Large intestine (tissue), 3 donors: Measurements from ENCODE around the gene TENT5C. TPM values are rescaled to one million over a fixed set of nuclear protein-coding genes. Genes with fewer than 3 reads are reported as not detected.
A peak's percentile ranks its signal among the peaks of the same experiment; 100 is the strongest.

ENCODE experiments used
- DNase-seq, 2 donors: peaks; one replicate each; pipeline versions ENCODE4 v3.0.0 to v3.0.0-alpha.2; 2013
- H3K27ac ChIP-seq: one replicate; pipeline ENCODE4 v1.5.1; 2013; ENCODE audit warnings: low read length
- H3K27me3 ChIP-seq: 2 replicates; pipeline ENCODE4 v1.6.1; 2013; ENCODE audit warnings: low read length; ENCODE audit not compliant: control insufficient read depth, insufficient read depth
- H3K36me3 ChIP-seq: 2 replicates; pipeline ENCODE4 v1.6.1; 2013; ENCODE audit warnings: low read length; ENCODE audit not compliant: control insufficient read depth, insufficient read depth
- H3K4me1 ChIP-seq: one replicate; pipeline ENCODE4 v1.6.1; 2013; ENCODE audit warnings: low read length; ENCODE audit not compliant: control insufficient read depth, insufficient read depth
- H3K4me3 ChIP-seq: one replicate; pipeline ENCODE4 v1.5.1; 2013; ENCODE audit warnings: low read length
- H3K9me3 ChIP-seq: one replicate; pipeline ENCODE4 v1.6.1; 2013; ENCODE audit warnings: mild to moderate bottlenecking, low read depth, low read length, moderate library complexity; ENCODE audit not compliant: control insufficient read depth
- WGBS: methylation state at CpG from one replicate; pipeline ENCODE4 v1.1.5; 2013; ENCODE audit warnings: low lambda C conversion rate; ENCODE audit not compliant: insufficient coverage; 5-methylcytosine and 5-hydroxymethylcytosine counted together
- polyA plus RNA-seq: library from polyadenylated mRNA; unstranded; fragments of 120-200 nt; gene quantifications from one replicate; pipeline ENCODE4 v1.2.1, GENCODE V29; 2013

Gene TENT5C
- polyA plus RNA-seq, 1 donor = 10.4 TPM

DNA sequence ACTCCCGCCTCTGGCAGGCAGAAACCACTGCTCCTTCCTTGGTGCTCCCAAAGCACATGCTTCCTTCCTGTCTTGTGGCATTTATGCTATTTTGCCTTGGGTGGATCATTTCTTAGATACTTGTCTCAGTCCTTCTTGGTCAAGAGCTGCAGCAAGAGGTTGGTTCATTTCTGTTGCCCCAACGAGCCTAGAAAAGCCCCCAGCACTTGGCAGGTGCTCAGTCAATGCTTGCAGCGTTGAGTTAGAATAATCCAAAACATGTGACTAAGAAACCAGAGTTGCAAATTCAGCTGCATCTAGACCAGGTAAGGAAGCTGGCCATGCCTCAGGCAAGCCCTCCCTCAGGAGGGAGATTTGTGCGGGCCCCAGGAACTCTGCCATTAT, 42.4 kb upstream of the TENT5C start:
- no peak for DNase-seq
- Histone ChIP-seq H3K9me3 (no peaks in the 10 kb centered on the region), H3K4me3 (no peak overlapping the region), H3K27ac (no peak overlapping the region), H3K36me3 (no peaks in the 10 kb centered on the region), H3K27me3 (no peaks in the 10 kb centered on the region), H3K4me1 (no peaks in the 10 kb centered on the region)
- WGBS = no CpG with 5 or more reads among the region's 4 CpGs

DNA sequence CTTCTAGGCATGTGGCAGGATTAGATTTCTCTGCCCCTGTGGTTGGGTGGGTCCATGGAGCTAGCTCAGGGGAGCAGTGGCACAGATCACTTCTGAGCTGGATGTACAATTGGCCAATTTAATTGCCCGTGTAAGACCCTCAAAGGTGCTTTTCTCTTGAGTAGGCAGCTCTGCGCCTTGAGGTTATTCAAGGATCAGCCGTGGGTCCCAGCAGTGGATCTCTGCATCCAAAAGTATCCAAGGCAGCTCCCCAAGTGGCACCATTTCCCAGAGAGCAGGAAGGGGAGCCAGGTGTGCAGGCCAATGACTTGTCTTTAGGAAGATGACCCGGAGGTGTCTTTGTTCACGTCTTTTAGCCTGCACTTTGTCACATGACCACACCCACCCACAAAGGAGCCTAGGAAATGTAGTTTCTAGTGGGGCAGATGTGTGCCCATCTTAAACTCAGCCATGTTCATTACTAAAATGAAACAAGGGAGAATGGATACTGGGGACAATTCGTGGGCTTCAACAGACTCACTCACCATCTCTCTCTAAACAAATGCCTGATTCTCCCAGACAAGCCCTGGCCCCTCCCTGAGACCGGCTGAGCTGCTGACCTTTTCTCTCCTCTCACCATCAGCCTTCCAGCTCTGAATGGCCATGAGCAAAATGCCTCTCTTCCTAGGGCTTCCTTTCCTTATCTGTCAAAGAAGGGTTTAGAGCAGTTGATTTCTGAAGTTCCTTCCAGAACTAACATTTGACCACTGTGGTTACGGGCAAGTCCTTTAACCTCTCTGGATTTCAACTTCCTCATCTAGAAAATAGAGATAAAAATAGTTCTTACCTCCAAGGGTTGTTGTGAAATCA, 41.4 kb upstream of the TENT5C start:
- Histone ChIP-seq H3K27me3 (no peaks in the 10 kb centered on the region), H3K36me3 (no peaks in the 10 kb centered on the region), H3K27ac (no peak overlapping the region), H3K9me3 (no peaks in the 10 kb centered on the region), H3K4me3 (no peak overlapping the region), H3K4me1 (no peaks in the 10 kb centered on the region)
- no CpG with 5 or more reads among the region's 8 CpGs for WGBS
- no peak for DNase-seq

DNA sequence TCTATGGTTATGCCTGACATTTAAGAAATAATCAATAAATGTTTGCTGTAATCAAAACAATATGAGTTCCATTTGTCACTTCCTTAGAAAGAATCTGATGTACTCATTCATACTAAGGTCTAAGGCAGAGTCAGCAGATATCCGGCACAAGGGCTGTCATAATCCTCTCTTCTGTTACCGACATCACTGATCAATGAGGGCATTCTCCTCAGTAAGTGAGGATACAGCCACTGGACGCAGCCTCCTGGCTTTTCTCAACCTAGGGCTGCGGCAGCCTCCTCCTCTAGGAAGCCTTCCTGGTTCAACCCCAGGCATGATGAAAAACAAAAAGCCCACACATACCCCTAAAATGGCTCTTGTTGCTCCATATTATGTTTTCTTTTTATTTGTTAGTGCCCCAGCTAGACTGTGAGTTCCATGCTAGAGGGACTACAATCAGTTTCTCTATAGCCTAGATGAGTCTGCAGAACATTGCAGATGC, 40.7 kb upstream of the TENT5C start:
- H3K4me1 ChIP-seq = no peaks in the 10 kb centered on the region
- no peaks in the 10 kb centered on the region for H3K27me3 ChIP-seq
- no peaks in the 10 kb centered on the region for H3K36me3 ChIP-seq
- no peak for DNase-seq
- no peak overlapping the region for H3K27ac ChIP-seq
- no peaks in the 10 kb centered on the region for H3K9me3 ChIP-seq
- no CpG with 5 or more reads among the region's 4 CpGs for WGBS
- no peak overlapping the region for H3K4me3 ChIP-seq

DNA sequence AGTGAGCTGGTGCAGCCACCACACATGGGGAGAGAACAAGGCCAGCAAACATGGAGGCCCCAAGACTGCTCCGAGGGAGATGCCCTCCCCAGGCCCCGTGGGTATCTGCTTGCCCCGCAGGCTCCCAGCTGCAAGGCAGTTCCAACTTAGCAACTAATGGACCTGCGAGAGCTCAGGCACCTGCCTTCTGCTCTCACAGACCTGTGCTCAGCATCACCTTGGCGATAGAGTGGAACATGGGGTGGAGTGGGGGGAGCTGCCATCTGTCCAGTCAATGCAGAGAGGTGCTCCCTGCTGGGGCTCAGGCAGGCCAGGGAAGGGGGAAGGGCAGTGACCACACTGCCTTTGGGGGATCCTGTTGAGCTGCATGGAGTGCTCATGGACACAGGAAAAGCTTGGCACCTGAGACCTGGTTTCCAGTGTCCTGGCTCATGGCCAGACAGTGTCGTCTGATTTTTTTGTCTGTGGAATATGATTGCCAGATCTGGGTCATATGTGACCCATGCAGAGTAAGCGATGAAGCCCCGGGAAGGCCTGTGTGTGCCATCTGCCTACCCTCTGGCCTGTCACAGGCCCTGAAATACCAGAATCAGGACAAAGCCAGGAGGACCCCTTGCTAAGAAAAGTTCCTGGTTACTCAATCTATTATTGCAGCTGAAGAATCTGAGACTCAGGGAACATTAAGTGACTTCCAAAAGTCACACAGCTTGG, 39.9 kb upstream of the TENT5C start:
- WGBS = 90% methylated on average over 2 of the region's 8 CpGs

DNA sequence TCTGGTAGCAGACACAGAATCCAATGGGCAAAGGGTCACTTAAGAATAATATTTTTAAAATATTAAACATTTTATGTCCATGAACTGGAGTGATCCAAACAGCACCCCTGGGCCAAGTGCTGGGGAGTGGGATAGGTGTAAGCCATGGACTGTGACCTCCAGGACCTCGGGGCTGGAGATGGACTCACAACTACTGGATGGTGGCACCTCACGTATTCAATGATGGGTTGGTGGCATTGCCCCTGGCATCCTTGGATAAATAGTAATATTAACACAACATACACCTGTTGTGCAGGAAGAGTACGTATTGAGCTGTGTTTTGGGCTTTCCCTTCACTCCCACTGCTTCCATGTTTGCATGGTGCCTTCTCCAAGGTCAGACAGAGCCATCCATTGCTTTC, 39.3 kb upstream of the TENT5C start:
- WGBS = no CpG with 5 or more reads among the region's 3 CpGs
- Histone ChIP-seq H3K27me3 (no peaks in the 10 kb centered on the region), H3K4me1 (no peaks in the 10 kb centered on the region), H3K27ac (no peak overlapping the region), H3K36me3 (no peaks in the 10 kb centered on the region), H3K9me3 (no peaks in the 10 kb centered on the region), H3K4me3 (no peak overlapping the region)
- DNase-seq = no peak

More for the DNA sequence above, 39.9 kb upstream of the TENT5C start:
- no peak overlapping the region for H3K4me3 ChIP-seq
- H3K27me3 ChIP-seq = no peaks in the 10 kb centered on the region
- peak in 1 of 2 donors; percentile 22 for DNase-seq
- no peaks in the 10 kb centered on the region for H3K9me3 ChIP-seq
- H3K27ac ChIP-seq = no peak overlapping the region
- H3K4me1 ChIP-seq = no peaks in the 10 kb centered on the region
- no peaks in the 10 kb centered on the region for H3K36me3 ChIP-seq

DNA sequence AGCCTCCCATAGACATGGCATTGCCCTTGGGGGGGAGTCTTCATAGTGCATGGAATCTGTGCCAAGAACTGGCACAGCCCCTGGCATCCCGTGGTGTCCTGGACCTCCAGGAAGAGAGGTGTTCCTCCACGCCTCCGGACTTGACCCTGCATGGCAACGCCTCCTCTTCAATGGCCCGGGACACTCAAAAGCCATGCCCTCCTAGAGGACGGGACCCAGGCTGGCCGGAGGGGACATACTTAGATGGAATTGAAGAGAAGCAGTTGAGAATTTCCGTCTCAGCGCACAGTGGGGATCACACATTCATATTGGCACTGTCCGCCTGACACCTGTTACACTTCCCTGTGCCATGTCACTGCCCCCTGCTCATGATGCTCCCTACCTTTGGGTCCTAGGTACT, 38.4 kb upstream of the TENT5C start:
- Histone ChIP-seq H3K4me1 (no peaks in the 10 kb centered on the region), H3K36me3 (no peaks in the 10 kb centered on the region), H3K27me3 (no peaks in the 10 kb centered on the region), H3K27ac (no peak overlapping the region), H3K9me3 (no peaks in the 10 kb centered on the region), H3K4me3 (no peak overlapping the region)
- WGBS = no CpG with 5 or more reads among the region's 10 CpGs
- no peak for DNase-seq

DNA sequence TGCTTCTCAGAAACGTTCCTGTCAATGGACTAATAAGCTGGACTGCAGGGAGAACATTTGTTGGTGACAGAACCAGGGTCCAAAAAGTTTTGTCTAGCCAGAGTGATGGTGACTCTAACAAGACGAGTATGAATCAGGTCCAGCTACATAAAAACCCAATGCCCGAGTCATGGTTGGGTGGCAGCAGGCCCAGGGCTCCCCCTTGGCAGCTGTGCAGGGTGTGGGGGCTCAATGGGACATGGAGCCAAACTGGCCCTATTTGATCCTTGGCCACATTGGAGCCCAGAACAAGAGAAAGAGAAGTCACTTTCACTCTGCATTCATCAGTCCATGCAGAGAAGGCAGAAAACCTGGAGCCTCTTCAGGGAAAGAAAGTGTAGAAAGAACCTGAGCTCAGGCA, 37.9 kb upstream of the TENT5C start:
- no peaks in the 10 kb centered on the region for H3K27me3 ChIP-seq
- H3K9me3 ChIP-seq = no peaks in the 10 kb centered on the region
- no peak overlapping the region for H3K4me3 ChIP-seq
- no peaks in the 10 kb centered on the region for H3K36me3 ChIP-seq
- H3K27ac ChIP-seq = no peak overlapping the region
- no peak for DNase-seq
- WGBS = no CpG with 5 or more reads among the region's 3 CpGs
- H3K4me1 ChIP-seq = no peaks in the 10 kb centered on the region

DNA sequence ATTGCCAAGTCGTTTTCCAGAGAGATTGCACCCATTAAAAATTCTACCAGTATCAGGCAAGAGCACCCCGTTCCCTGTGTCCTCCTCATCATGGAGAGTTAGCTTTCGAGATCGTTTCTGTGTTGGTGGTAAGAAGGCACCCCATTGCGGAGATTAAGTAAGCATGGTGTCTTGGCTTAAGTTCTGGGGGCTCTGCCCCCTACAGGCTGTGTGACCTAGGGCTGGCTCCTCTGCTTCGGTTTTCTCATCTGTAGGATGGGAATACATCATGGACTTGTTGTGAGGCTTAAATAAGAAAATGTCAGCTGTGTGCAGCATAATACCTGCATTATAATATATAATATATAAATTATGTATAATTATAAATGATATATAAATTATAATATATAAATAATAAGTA, 36.8 kb upstream of the TENT5C start:
- Histone ChIP-seq H3K9me3 (no peaks in the 10 kb centered on the region), H3K27ac (no peak overlapping the region), H3K4me1 (no peaks in the 10 kb centered on the region), H3K4me3 (no peak overlapping the region), H3K36me3 (no peaks in the 10 kb centered on the region), H3K27me3 (no peaks in the 10 kb centered on the region)
- no peak for DNase-seq
- 100% methylated on average over 1 of the region's 6 CpGs for WGBS

DNA sequence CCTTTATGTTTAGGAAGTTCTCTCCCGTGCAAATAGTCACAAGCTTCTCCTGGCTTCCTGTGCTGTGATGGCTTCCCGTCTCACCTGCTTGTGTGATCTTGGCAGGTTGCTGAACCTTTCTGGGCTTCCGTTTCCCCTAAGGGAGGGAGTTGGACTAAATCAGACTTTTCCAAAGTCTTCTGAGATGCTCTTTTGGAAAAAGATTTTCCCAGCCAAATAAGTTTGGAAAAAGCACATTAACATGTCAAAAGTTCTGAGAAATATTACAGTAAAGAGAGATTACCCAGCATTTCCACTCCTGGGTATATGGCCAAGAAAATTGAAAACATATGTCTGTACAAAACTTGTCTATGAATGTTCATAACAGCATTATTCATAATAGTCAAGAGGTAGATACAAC, 36.0 kb upstream of the TENT5C start:
- H3K9me3 ChIP-seq = no peaks in the 10 kb centered on the region
- 79% methylated on average over 2 of the region's 3 CpGs for WGBS
- DNase-seq = no peak

DNA sequence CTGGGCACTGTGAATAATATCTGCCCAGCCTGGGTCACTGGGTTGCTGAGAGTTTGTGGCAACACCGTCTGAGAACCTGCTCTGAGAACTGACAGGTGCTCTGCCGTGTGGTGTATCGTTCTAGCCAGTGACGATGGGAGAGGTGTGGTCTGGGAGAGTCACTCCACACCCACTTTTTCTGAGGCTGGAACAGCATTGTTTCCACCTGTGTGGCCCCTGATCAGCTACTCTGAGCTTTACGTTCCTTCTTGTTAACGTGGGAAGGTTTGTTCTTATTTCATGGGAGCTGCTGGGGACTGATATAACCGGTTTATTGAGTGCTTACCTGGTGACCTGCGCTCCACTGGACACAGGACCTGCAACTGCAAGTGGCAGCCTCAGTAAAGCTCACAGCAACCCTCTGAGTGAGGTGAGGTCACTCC, 34.8 kb upstream of the TENT5C start:
- no peaks in the 10 kb centered on the region for H3K4me1 ChIP-seq
- WGBS = no CpG with 5 or more reads among the region's 8 CpGs
- no peak overlapping the region for H3K27ac ChIP-seq
- H3K9me3 ChIP-seq = no peaks in the 10 kb centered on the region
- peak in 1 of 2 donors; percentile 64 for DNase-seq
- no peaks in the 10 kb centered on the region for H3K27me3 ChIP-seq
- H3K36me3 ChIP-seq = no peaks in the 10 kb centered on the region
- no peak overlapping the region for H3K4me3 ChIP-seq

More for the DNA sequence above, 36.0 kb upstream of the TENT5C start:
- H3K27ac ChIP-seq = no peak overlapping the region
- no peaks in the 10 kb centered on the region for H3K4me1 ChIP-seq
- H3K27me3 ChIP-seq = no peaks in the 10 kb centered on the region
- no peaks in the 10 kb centered on the region for H3K36me3 ChIP-seq
- H3K4me3 ChIP-seq = no peak overlapping the region
